ENCODE data around the gene SLC6A3. TPM values are rescaled to one million over a fixed set of nuclear protein-coding genes. Genes with fewer than 3 reads are reported as not detected.

The SLC6A3 gene
- total and polyA plus RNA-seq, 2 donors (not counting 3 experiments of a cell fraction or from before 2014, with no cell fraction given), result not detected

- no peaks in the 10 kb centered on the region for H4K20me1 ChIP-seq (replicated peaks; ENCODE audit: control insufficient read depth, extremely low read depth, insufficient read depth, low read length)
These were observed 36.7 kb upstream of the SLC6A3 start for GRCh38 chr5:1481959-1482331.

GRCh38 chr5:1481266-1481958, 36.2 kb upstream of the SLC6A3 start:
- H4K20me1 ChIP-seq (replicated peaks; ENCODE audit: control insufficient read depth, extremely low read depth, insufficient read depth, low read length), result no peaks in the 10 kb centered on the region
- H3K4me1 ChIP-seq (ENCODE audit: control insufficient read depth, extremely low read depth, insufficient read depth, low read length), result no peaks in the 10 kb centered on the region
- H3K36me3 ChIP-seq (ENCODE audit: control insufficient read depth in 2 of 2, extremely low read depth in 1 of 2, insufficient read depth in 2 of 2, low read length in 2 of 2), result peaks cover 4 to 17% of the 10 kb centered on the region in 2 experiments
- dilution Hi-C loops (cut with MboI; ENCODE audit: extremely low pct_ligation_motif_present, low sequenced_read_pairs) (no loop called here), intact Hi-C loops (cut with micrococcal nuclease) (no loop called here)
- ChIA-PET POLR2A (no interaction called here), CTCF (interaction anchor here (0.7 kb wide), 1 partner anchor 22 kb away, joined by 3 read pairs; no protein-coding TSS in a partner anchor)
- H3K4me2 ChIP-seq (ENCODE audit: insufficient read depth, low read length), result no peak overlapping the region
- no peak overlapping the region for H3K9ac ChIP-seq (replicated peaks; ENCODE audit: extremely low read depth, insufficient read depth, low read length)
- BruUV-seq (replicated peaks), result no TSS peak
- no peak overlapping the region for H3K4me3 ChIP-seq (replicated peaks in 1 of 3; ENCODE audit: insufficient read depth in 1 of 3, low read depth in 1 of 3, low read length in 3 of 3)
- H3K27me3 ChIP-seq (ENCODE audit: control insufficient read depth in 2 of 2, insufficient read depth in 2 of 2, low read length in 2 of 2), result no peaks in the 10 kb centered on the region
- no peaks in the 10 kb centered on the region for H3K9me1 ChIP-seq (replicated peaks; ENCODE audit: control insufficient read depth, extremely low read depth, insufficient read depth, low read length)
- DNase-seq (ENCODE audit: low read depth, low spot score) (no peak), FAIRE-seq (no peak)
- TF ChIP-seq POLR2AphosphoS5 (IDR thresholded peaks at IDR 0.05; ENCODE audit: insufficient read depth, low read depth, low read length), result no peak
- TF ChIP-seq GATA2 (IDR thresholded peaks at IDR 0.05; ENCODE audit: insufficient read depth, insufficient read length, low read depth, low read length), result no peak
- TF ChIP-seq, protein P1, sequence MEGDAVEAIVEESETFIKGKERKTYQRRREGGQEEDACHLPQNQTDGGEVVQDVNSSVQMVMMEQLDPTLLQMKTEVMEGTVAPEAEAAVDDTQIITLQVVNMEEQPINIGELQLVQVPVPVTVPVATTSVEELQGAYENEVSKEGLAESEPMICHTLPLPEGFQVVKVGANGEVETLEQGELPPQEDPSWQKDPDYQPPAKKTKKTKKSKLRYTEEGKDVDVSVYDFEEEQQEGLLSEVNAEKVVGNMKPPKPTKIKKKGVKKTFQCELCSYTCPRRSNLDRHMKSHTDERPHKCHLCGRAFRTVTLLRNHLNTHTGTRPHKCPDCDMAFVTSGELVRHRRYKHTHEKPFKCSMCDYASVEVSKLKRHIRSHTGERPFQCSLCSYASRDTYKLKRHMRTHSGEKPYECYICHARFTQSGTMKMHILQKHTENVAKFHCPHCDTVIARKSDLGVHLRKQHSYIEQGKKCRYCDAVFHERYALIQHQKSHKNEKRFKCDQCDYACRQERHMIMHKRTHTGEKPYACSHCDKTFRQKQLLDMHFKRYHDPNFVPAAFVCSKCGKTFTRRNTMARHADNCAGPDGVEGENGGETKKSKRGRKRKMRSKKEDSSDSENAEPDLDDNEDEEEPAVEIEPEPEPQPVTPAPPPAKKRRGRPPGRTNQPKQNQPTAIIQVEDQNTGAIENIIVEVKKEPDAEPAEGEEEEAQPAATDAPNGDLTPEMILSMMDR (IDR thresholded peaks at IDR 0.05; ENCODE audit: extremely low read depth in 1 of 2, insufficient read depth in 1 of 2, low read depth in 1 of 2, low read length in 2 of 2), result no peak
- TF ChIP-seq, protein P2, sequence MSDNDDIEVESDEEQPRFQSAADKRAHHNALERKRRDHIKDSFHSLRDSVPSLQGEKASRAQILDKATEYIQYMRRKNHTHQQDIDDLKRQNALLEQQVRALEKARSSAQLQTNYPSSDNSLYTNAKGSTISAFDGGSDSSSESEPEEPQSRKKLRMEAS (IDR thresholded peaks at IDR 0.05; ENCODE audit: insufficient read depth, insufficient read length), result no peak
- no peak for TF ChIP-seq POLR2A (IDR thresholded peaks at IDR 0.05; ENCODE audit: low read depth, low read length)
- TF ChIP-seq MYC (IDR thresholded peaks at IDR 0.05; ENCODE audit: low read depth, low read length), result no peak
- H3K27ac ChIP-seq (ENCODE audit: insufficient read depth, low read depth, low read length), result no peak overlapping the region
- H3K79me2 ChIP-seq (ENCODE audit: control insufficient read depth, insufficient read depth, low read length), result no peaks in the 10 kb centered on the region
- no peaks in the 10 kb centered on the region for H3K9me3 ChIP-seq (replicated peaks; ENCODE audit: control insufficient read depth, insufficient read depth, low read length)
- no peak overlapping the region for H2AFZ ChIP-seq (ENCODE audit: low read depth, low read length)

More at GRCh38 chr5:1481959-1482331, 36.7 kb upstream of the SLC6A3 start:
- no peak overlapping the region for H3K4me2 ChIP-seq (ENCODE audit: insufficient read depth, low read length)
- H3K36me3 ChIP-seq (ENCODE audit: control insufficient read depth in 2 of 2, extremely low read depth in 1 of 2, insufficient read depth in 2 of 2, low read length in 2 of 2), result peaks cover 4 to 15% of the 10 kb centered on the region in 2 experiments
- intact Hi-C loops (cut with micrococcal nuclease) (no loop called here), dilution Hi-C loops (cut with MboI; ENCODE audit: extremely low pct_ligation_motif_present, low sequenced_read_pairs) (no loop called here)
- H3K9me3 ChIP-seq (replicated peaks; ENCODE audit: control insufficient read depth, insufficient read depth, low read length), result no peaks in the 10 kb centered on the region
- H2AFZ ChIP-seq (ENCODE audit: low read depth, low read length), result no peak overlapping the region
- TF ChIP-seq FOS (IDR thresholded peaks at IDR 0.05; ENCODE audit: borderline replicate concordance, insufficient read depth, low read length) (no peak), POLR2A (IDR thresholded peaks at IDR 0.05; ENCODE audit: low read depth, low read length) (no peak), JUN (IDR thresholded peaks at IDR 0.05; ENCODE audit: borderline replicate concordance, insufficient read depth, insufficient read length, low read depth) (no peak), GATA2 (IDR thresholded peaks at IDR 0.05; ENCODE audit: insufficient read depth, insufficient read length, low read depth, low read length) (no peak), EZH2 (IDR thresholded peaks at IDR 0.05; ENCODE audit: borderline replicate concordance, low read depth, low read length, severe bottlenecking) (no peak)
- FAIRE-seq (no peak), DNase-seq (ENCODE audit: low read depth, low spot score) (no peak)
- H3K27ac ChIP-seq (ENCODE audit: insufficient read depth, low read depth, low read length), result no peak overlapping the region
- no peak overlapping the region for H3K4me3 ChIP-seq (replicated peaks in 1 of 3; ENCODE audit: insufficient read depth in 1 of 3, low read depth in 1 of 3, low read length in 3 of 3)
- no TSS peak for BruUV-seq (replicated peaks)
- no peaks in the 10 kb centered on the region for H3K79me2 ChIP-seq (ENCODE audit: control insufficient read depth, insufficient read depth, low read length)
- ChIA-PET POLR2A (no interaction called here), CTCF (interaction anchor here (0.7 kb wide), 1 partner anchor 21 kb away, joined by 3 read pairs; no protein-coding TSS in a partner anchor)
- no peaks in the 10 kb centered on the region for H3K4me1 ChIP-seq (ENCODE audit: control insufficient read depth, extremely low read depth, insufficient read depth, low read length)
- H3K9ac ChIP-seq (replicated peaks; ENCODE audit: extremely low read depth, insufficient read depth, low read length), result no peak overlapping the region
- no peaks in the 10 kb centered on the region for H3K27me3 ChIP-seq (ENCODE audit: control insufficient read depth in 2 of 2, insufficient read depth in 2 of 2, low read length in 2 of 2)
- H3K9me1 ChIP-seq (replicated peaks; ENCODE audit: control insufficient read depth, extremely low read depth, insufficient read depth, low read length), result no peaks in the 10 kb centered on the region
